Measurements from ENCODE around the gene EIF1AD.

GRCh38 chr11:65952052-65952521, 49.9 kb downstream of the EIF1AD start:
- TF ChIP-seq, protein P1, sequence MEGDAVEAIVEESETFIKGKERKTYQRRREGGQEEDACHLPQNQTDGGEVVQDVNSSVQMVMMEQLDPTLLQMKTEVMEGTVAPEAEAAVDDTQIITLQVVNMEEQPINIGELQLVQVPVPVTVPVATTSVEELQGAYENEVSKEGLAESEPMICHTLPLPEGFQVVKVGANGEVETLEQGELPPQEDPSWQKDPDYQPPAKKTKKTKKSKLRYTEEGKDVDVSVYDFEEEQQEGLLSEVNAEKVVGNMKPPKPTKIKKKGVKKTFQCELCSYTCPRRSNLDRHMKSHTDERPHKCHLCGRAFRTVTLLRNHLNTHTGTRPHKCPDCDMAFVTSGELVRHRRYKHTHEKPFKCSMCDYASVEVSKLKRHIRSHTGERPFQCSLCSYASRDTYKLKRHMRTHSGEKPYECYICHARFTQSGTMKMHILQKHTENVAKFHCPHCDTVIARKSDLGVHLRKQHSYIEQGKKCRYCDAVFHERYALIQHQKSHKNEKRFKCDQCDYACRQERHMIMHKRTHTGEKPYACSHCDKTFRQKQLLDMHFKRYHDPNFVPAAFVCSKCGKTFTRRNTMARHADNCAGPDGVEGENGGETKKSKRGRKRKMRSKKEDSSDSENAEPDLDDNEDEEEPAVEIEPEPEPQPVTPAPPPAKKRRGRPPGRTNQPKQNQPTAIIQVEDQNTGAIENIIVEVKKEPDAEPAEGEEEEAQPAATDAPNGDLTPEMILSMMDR (IDR thresholded peaks at IDR 0.05): no peak
- TF ChIP-seq ZFX (IDR thresholded peaks at IDR 0.05; ENCODE audit: borderline replicate concordance): no peak

Measured in 22Rv1 (cell line).